GM19328 (cell line): ENCODE results near the gene POLD4.
"Not testable (repeated sequence)": the region's sequence is repeated elsewhere in the genome, so short reads cannot be mapped to it uniquely, and the experiment has no call there.

Experiments used
- ATAC-seq: cut with Tn5 transposase; IDR thresholded peaks from one replicate; pipeline ENCODE4 v1.9.1; 2021; ENCODE audit warnings: mild to moderate bottlenecking, moderate library complexity; ENCODE audit not compliant: unreplicated experiment

Gene POLD4

DNA sequence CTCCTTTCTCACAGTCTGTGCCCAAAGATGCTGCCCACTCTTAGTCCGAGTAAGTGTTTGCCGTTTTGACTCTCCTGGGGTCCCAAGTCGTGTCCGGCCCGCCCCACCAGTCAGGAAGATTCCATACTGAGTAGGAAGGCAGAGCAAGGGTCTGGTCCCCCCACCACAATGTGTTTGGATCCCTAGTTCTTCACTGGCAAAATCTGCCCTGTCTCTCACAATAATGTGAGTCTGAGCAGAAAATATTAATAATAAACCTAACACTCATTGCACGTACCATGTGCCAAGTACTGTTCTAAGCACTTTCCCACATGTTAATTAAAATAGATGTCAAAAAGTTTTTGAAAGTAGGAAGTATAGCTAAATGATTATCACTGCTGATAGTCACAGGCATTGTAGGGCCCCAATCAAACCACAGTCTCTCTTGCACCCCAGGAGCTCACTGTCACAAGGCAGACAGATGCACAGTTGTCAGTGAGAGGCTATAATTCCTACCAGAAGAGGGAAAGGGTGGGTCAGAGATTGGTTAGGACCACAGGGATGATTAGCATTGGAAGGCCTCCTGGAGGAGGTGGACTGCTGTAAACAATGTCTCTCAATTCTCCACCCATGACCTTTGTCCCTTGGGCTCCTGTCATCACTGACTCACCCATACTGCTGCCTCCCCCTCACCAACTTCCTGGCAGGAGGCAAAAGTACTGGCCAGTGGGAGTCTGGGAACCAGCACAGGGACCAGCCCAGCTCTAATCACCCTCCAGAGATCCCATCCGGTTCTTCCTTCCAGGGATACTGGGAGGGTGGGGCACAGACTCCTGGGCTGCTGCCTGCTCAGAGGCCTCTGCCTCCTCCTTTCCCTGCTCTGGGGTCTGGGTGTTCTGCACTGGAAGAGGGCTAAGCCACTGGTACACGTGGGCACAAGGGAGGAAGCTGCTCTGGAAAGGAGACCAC is 1.0 kb upstream of the POLD4 start:
- ATAC-seq, result no peak

- ATAC-seq, result peak; percentile 5
Measured at GRCh38 chr11:67352546-67353316, 615 bp downstream of the POLD4 start.

GRCh38 chr11:67351275-67352005 is 1.9 kb downstream of the POLD4 start:
- ATAC-seq, result no peak

DNA sequence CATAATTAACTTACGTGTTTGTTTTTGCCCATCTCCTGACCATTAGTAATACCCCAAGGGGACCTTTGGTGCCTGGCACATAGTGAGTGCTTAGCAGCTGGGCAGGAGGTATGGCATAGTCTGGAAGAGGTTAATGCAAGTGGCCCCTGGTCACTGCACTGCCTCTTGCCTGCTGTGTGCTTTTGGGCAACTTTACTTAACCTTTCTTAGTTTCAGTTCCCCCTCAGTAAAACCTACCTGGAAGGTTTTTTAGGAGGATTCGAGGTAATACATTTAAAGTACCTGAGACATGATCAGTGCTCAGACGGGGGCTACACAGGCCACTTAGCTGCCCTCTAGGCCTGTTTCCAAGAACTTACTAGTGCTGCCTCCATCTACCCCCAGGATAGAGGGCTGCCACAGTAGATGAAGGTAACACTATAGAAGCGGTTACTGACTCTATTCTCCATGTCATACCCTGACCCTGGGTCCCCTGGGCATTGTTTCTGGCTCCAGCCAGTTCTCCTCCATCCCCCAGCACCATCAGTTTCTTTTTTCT is 3.3 kb downstream of the POLD4 start:
- ATAC-seq, result no peak

DNA sequence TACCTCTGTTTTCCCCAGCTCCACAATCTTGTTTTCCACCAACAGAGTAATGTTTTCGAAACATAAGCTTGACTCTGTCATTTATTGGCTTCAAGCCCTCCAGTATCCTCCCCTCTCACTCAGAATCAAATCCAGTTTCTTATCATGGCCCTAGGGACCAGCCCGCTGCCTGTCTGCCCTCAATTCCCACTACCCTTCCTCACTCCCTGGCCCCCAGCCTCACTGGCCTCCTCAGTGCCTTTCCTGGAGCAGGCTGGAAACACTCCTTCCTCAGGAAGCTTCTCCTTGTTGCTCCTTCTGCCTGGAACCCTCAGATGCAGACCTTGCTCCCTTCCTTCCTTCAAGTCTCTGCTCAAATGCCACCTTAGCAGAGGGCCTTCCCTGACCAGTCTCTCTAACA is 3.9 kb downstream of the POLD4 start:
- ATAC-seq, result no peak

GRCh38 chr11:67349036-67349435 is 4.3 kb downstream of the POLD4 start:
- no peak for ATAC-seq

DNA sequence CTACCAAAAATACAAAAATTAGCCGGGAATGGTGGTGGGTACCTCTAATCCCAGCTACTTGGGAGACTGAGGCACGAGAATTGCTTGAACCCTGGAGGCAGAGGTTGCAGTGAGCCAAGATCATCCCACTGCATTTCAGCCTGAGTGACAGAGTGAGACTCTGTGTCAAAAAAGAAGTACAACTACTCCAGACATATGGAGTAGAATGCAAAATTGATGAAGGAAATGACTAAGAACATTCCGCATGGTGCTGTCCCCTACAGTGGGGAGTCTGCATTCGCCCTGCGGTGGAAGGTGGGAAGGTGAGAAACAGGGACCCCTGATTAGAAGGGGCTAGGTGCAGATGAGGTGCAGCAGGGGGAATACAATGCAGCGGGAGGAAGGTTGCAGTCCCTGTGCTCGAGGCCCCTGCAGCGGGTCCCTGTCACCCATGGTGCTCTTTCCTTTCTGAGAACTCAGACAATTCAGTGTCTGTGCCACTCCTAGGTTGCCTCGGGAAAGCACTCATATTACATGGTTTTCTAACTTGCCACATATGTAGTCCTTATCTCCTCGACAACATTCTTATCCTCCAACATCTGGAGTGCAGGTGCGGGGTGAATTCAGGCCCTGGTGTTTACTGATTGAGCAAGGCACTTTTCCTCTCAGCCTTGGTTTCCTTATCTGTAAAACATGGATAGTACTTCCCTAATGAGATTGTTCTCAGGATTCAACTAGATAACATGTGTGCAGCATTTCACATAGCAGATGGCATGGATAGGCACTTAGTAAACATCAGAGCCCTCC is 5.2 kb downstream of the POLD4 start:
- ATAC-seq, result no peak

DNA sequence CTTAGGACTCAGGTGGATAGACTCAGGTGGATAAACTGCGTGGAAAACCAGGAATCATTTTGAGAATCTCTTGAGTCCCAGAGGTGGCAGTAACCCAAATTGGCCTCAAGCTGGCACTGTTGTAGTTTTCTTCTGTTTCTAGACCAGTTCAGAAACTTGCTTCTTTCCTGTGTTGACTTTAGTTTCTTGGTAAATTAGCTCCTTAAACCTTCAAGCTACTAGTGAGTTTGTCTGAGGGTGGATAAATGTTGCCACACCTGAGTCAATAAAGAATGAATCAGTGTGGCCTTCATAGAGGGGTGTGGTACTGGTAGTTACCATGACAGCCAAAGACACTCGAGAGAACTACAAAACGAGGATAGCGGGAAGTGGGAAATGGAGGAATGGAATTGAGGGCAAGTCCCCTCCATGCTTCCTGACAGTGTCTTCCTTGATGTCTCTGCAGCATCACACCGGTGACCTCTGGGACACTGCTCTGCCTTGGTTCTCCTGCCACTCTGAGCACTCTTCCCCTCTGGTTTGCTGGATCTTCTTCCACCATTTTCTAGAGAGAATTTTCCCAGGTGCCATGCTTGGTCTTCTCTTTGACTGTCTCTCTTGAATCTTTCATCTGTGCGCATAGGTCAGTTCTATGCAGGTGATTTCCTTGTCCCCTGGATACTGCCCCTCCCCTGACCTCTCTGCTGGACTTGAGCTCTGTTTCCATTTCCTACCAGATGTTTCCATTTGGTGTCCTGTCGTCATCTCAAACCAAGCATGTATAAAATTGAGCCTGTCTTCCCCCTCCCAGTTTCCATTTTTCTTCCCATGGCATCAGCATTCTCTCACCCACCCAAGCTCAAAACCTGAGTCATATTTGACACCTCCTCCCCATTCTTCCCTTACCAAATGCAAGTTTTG is 7.2 kb downstream of the POLD4 start:
- no peak for ATAC-seq

DNA sequence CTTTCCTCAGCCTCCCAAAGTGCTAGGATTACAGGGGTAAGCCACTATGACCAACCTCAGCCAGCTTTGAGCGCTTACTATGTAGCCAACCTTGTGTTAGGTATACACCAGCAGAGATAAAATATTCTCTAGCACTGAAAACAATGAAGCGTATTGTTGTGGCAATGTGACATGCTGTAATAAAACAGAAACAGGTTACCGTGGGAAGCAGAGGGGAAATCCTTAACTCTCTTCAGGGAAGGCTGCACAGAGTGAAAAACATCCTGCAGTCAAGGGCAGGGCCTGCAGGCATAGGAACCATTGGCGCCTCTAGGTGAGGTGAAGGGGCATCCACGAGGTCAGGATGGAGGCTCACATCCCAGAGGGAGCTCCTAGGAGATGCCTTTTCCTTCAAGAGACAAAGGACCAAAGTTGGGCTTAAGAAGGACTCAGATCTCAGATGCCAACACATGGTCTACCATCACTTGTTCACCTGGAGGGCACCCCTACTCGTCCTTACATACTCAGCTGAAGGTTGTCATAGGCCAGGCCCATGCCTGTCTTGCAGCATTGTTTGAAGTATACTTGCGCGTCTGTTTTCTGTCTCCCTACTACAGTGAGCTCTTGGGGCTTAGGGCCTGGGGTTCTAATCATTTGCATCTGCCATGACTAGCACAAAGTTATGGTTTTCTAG is 8.0 kb downstream of the POLD4 start:
- ATAC-seq, result no peak

- ATAC-seq, result no peak
Measured at GRCh38 chr11:67344264-67344663, 9.1 kb downstream of the POLD4 start.

DNA sequence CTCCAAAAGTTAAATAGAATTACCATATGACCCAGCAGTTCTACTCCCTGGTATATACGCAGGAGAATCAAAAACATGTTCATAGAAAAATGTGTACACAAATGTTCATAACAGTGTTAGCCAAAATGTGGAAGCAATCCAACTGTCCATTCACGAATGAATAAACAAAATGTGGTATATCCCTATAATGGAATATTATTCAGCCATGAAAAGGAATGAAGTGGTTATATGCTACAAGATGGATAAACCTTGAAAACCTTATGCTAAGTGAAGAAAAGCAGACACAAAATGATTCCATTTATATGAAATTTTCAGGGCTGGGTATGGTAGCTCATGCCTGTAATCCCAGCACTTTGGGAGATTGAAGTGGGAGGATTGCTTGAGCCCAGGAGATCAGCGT is 16.1 kb downstream of the POLD4 start:
- ATAC-seq, result no peak

GRCh38 chr11:67332081-67332691 is 21.2 kb downstream of the POLD4 start:
- no peak for ATAC-seq

- no peak for ATAC-seq
Measured at GRCh38 chr11:67323526-67323925, 29.8 kb downstream of the POLD4 start.

- ATAC-seq, result no peak
Measured at GRCh38 chr11:67322049-67322448, 31.3 kb downstream of the POLD4 start.

DNA sequence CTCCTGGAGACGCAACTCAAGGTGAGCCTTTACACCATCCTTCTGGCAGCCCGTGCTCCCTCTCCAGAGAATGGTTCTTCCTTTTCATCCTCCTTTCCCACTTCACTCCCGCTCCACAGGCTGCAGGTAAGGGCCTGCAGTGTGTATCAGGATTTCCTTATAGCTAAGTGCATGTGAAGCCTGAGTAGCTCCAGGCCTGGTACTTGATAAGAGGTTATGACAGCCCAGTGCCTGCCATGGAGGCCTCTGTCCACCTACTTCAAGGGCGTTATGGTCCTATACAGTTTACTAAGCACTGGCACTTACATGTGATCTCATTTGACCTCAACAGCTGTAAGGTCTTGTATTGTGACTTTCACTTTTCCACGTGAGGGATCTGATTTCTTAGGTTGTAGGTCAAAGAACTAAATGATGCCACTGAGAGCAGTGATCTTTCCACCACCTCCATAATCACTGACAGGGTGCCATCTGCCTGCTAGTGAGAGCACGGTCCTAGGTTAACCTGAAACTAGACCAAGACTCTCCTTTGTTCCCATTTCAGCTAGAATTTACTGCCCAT is 32.0 kb downstream of the POLD4 start:
- ATAC-seq, result no peak

DNA sequence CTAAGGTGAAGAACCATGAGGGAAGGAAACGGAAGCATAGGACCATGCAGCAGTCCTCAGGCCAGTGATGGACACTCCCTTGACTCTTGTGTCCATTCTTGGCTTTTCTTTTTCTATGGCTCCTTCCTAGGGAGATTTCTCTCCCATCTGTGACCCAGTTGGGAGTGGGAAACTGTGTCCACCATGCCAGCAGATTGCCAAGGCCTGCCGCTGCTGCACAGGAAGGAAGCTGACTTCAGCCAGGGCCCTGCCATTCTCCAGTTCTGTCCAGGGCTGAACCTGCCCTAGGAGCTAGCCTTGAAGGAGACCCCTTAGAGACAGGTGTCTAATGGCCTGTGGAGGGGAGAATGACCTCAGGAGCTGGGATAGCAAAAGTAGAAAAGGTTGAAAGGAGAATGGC is 32.7 kb downstream of the POLD4 start:
- ATAC-seq, result no peak

DNA sequence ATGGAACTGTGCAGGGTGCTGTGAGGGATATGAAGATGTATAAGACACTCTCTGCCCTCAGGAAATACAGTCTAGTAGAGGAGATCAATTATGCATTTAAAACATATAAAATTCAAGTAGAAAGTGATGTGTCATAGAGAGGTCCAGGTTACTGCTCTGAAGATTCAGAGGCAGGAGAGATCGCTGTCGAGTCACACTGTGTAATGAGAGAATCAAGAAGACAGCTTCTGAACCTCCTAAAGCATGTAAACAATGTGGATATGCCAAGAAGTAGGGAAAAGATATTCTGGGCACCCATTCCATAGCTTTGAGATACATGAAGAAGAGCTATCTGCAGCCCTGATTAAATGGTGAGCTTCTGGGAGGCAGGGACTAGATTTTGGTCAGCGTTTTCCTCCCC is 33.3 kb downstream of the POLD4 start:
- no peak for ATAC-seq

DNA sequence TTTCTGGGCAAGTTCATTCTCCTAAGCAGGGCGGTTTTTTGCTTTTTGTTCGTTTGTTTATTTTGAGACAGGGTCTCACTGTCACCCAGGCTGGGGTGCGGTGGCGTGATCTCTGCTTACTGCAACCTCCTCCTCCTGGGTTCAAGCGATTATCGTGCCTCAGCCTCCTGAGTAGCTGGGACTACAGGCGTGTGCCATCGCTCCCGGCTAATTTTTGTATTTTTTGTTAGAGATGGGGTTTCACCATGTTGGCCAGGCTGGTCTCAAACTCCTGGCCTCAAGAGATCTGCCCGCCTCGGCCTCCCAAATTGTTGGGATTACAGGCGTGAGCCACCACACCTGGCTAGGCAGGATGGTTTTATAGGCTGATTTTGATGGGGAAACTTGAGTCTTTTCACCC is 34.5 kb downstream of the POLD4 start:
- not testable (repeated sequence) for ATAC-seq
